Peyer's patch (tissue), 4 donors: ENCODE measurements around the gene ZBTB24. TPM values are rescaled to one million over a fixed set of nuclear protein-coding genes. Genes with fewer than 3 reads are reported as not detected.
"Not testable (repeated sequence)": the region's sequence is repeated elsewhere in the genome, so short reads cannot be mapped to it uniquely, and the experiment has no call there.

Source experiments
- DNase-seq, 3 donors: peaks; one replicate each; pipeline ENCODE4 v3.0.0-alpha.2; 2017 to 2019
- H3K27ac ChIP-seq, 4 donors: fragments of 200-600 bp; sonication (generic); one replicate each; pipeline ENCODE4 v1.5.1; 2016 to 2019
- H3K27me3 ChIP-seq, 2 donors: fragments of 200-600 bp; sonication (generic); one replicate each; pipeline ENCODE4 v1.5.1; 2019
- H3K36me3 ChIP-seq, 3 donors: fragments of 200-600 bp; sonication (generic); one replicate each; pipeline ENCODE4 v1.5.1; 2016 to 2019
- H3K4me1 ChIP-seq, 4 donors: fragments of 200-600 bp; sonication (generic); one replicate each; pipeline ENCODE4 v1.5.1; 2016 to 2019
- H3K4me3 ChIP-seq, 4 donors: fragments of 200-600 bp; sonication (generic); 1 replicate in 3 of 4; 2 replicates in 1 of 4; pipeline ENCODE4 v1.5.1; 2016 to 2019; ENCODE audit warnings: mild to moderate bottlenecking in 1 of 4
- H3K9me3 ChIP-seq, 4 donors: fragments of 200-600 bp; sonication (generic); one replicate each; pipeline ENCODE4 v1.5.1; 2016 to 2019; ENCODE audit warnings: mild to moderate bottlenecking in 1 of 4
- CTCF ChIP-seq, 6 experiments: fragments of 450-650 bp in 4 of 6; fragments of 200-600 bp in 2 of 6; sonication (generic) in 1 of 6; IDR thresholded peaks; one replicate each; pipeline ENCODE4 v1.5.1; 2017 to 2019; ENCODE audit warnings: antibody characterized with exemption in 6 of 6, mild to moderate bottlenecking in 3 of 6, moderate library complexity in 1 of 6
- POLR2A ChIP-seq, 2 donors: fragments of 450-650 bp; IDR thresholded peaks; one replicate each; pipeline ENCODE4 v1.5.1; 2017; ENCODE audit warnings: antibody characterized with exemption in 2 of 2, mild to moderate bottlenecking in 2 of 2, moderate library complexity in 2 of 2
- total RNA-seq, 4 donors: library from RNA; depleted of rRNA; stranded (reverse); fragments of >200 nt; gene quantifications; one replicate each; pipeline ENCODE4 v1.1.0, GENCODE V29; 2016

ZBTB24 gene
- total RNA-seq, 4 donors from 2014 or later, result 6.7 to 11.6 (median 9.1) TPM

GRCh38 chr6:109469591-109470189 lies 13.3 kb downstream of the ZBTB24 start:
- Histone ChIP-seq H3K27me3 (no peaks in the 10 kb centered on the region), H3K4me3 (no peak overlapping the region), H3K27ac (no peak overlapping the region), H3K9me3 (no peaks in the 10 kb centered on the region), H3K4me1 (peaks cover 0 to 12% (median 6%) of the 10 kb centered on the region in 4 donors), H3K36me3 (peaks cover 0 to 80% (median 0%) of the 10 kb centered on the region in 3 donors)
- TF ChIP-seq CTCF (IDR thresholded peaks at IDR 0.05) (no peak), POLR2A (IDR thresholded peaks at IDR 0.05) (no peak)
- no peak for DNase-seq

GRCh38 chr6:109467696-109468095 lies 15.3 kb downstream of the ZBTB24 start:
- no peak overlapping the region for H3K27ac ChIP-seq
- no peak for DNase-seq
- no peaks in the 10 kb centered on the region for H3K9me3 ChIP-seq
- TF ChIP-seq CTCF (IDR thresholded peaks at IDR 0.05), result no peak
- TF ChIP-seq POLR2A (IDR thresholded peaks at IDR 0.05), result no peak
- H3K36me3 ChIP-seq, result peaks cover 0 to 60% (median 0%) of the 10 kb centered on the region in 3 donors
- H3K4me3 ChIP-seq, result no peak overlapping the region
- H3K27me3 ChIP-seq, result no peaks in the 10 kb centered on the region
- H3K4me1 ChIP-seq, result peaks cover 0 to 12% (median 5%) of the 10 kb centered on the region in 4 donors

GRCh38 chr6:109466212-109466923 lies 16.7 kb downstream of the ZBTB24 start:
- TF ChIP-seq CTCF (IDR thresholded peaks at IDR 0.05), result no peak
- peak overlapping the region in 2 of 4 donors; percentile 58 to 64 for H3K27ac ChIP-seq
- DNase-seq, result no peak
- peaks cover 0 to 12% (median 0%) of the 10 kb centered on the region in 4 donors for H3K4me1 ChIP-seq
- H3K27me3 ChIP-seq, result no peaks in the 10 kb centered on the region
- peaks cover 0 to 58% (median 0%) of the 10 kb centered on the region in 3 donors for H3K36me3 ChIP-seq
- H3K4me3 ChIP-seq, result no peak overlapping the region
- no peaks in the 10 kb centered on the region for H3K9me3 ChIP-seq

- Histone ChIP-seq H3K27ac (peak overlapping the region in 2 of 4 donors; percentile 58 to 64), H3K36me3 (peaks cover 0 to 56% (median 0%) of the 10 kb centered on the region in 3 donors), H3K4me3 (no peak overlapping the region), H3K9me3 (no peaks in the 10 kb centered on the region), H3K27me3 (no peaks in the 10 kb centered on the region), H3K4me1 (peaks cover 0 to 12% (median 0%) of the 10 kb centered on the region in 4 donors)
- peak in 1 of 3 donors; percentile 67 for DNase-seq
- TF ChIP-seq POLR2A (IDR thresholded peaks at IDR 0.05) (no peak), CTCF (IDR thresholded peaks at IDR 0.05) (no peak)
Observed at GRCh38 chr6:109465772-109466171, 17.2 kb downstream of the ZBTB24 start.

GRCh38 chr6:109461733-109462526 lies 21.1 kb downstream of the ZBTB24 start:
- TF ChIP-seq POLR2A (IDR thresholded peaks at IDR 0.05), result no peak
- TF ChIP-seq CTCF (IDR thresholded peaks at IDR 0.05), result no peak
- DNase-seq, result no peak
- no peak overlapping the region for H3K4me3 ChIP-seq
- peaks cover 0 to 19% (median 8%) of the 10 kb centered on the region in 4 donors for H3K4me1 ChIP-seq
- peaks cover 0 to 37% (median 0%) of the 10 kb centered on the region in 3 donors for H3K36me3 ChIP-seq
- H3K27ac ChIP-seq, result no peak overlapping the region
- no peaks in the 10 kb centered on the region for H3K9me3 ChIP-seq
- no peaks in the 10 kb centered on the region for H3K27me3 ChIP-seq

- H3K27me3 ChIP-seq, H3K27ac ChIP-seq, DNase-seq, H3K4me3 ChIP-seq, H3K9me3 ChIP-seq: not testable (repeated sequence)
- Histone ChIP-seq H3K36me3 (peaks cover 0 to 30% (median 0%) of the 10 kb centered on the region in 3 donors), H3K4me1 (peaks cover 0 to 18% (median 12%) of the 10 kb centered on the region in 4 donors)
Observed at GRCh38 chr6:109461205-109461604, 21.8 kb downstream of the ZBTB24 start.
